H1 (cell line): ENCODE results near the gene PSMD6. TPM values are rescaled to one million over a fixed set of nuclear protein-coding genes. Genes with fewer than 3 reads are reported as not detected.

ENCODE experiments used
- CTCF ChIA-PET: fragments of 300-600 bp; sonication (Branson Sonifier 250); formaldehyde crosslinking; loops from one replicate; lab custom pipeline; 2021; ENCODE audit not compliant: partially characterized antibody; lab: Charles Lee
- POLR2A ChIA-PET: fragments of 300-600 bp; sonication (Branson Sonifier 250); formaldehyde crosslinking; loops from one replicate; lab custom pipeline; 2021; ENCODE audit warnings: inconsistent platforms; ENCODE audit not compliant: partially characterized antibody; lab: Charles Lee
- DNase-seq, 2 experiments: peaks; one replicate each; pipeline versions ENCODE4 v3.0.0 to v3.0.0-alpha.2; 2010 to 2022; ENCODE audit warnings: low spot score in 2 of 2, low read depth in 1 of 2, mixed read lengths in 1 of 2
- FAIRE-seq: peaks from 2 replicates; lab custom pipeline; 2011; peaks lifted over from hg19 to GRCh38; lab: Jason Lieb, UNC
- H2AFZ ChIP-seq: 2 replicates; pipeline ENCODE4 v1.8.1; 2012; ENCODE audit warnings: low read length, inconsistent platforms
- H2AK5ac ChIP-seq: 2 replicates; pipeline ENCODE4 v1.6.1; 2013; ENCODE audit warnings: low read depth, low read length
- H2BK120ac ChIP-seq: replicated peaks from 2 replicates; pipeline ENCODE3; 2013; ENCODE audit warnings: low read depth, low read length, inconsistent platforms
- H2BK12ac ChIP-seq: 2 replicates; pipeline ENCODE4 v1.6.1; 2013; ENCODE audit warnings: low read depth, low read length
- H2BK15ac ChIP-seq: 2 replicates; pipeline ENCODE4 v1.6.1; 2013; ENCODE audit warnings: low read length
- H2BK20ac ChIP-seq: 2 replicates; pipeline ENCODE4 v1.6.1; 2013; ENCODE audit warnings: low read length
- H2BK5ac ChIP-seq: 2 replicates; pipeline ENCODE4 v1.6.1; 2013; ENCODE audit warnings: low read depth, low read length
- H3K14ac ChIP-seq: 2 replicates; pipeline ENCODE4 v1.6.1; 2013; ENCODE audit warnings: inconsistent platforms; ENCODE audit not compliant: insufficient read length
- H3K18ac ChIP-seq: 2 replicates; pipeline ENCODE4 v1.6.1; 2013; ENCODE audit warnings: low read length; ENCODE audit errors: extremely low read depth
- H3K23ac ChIP-seq: 2 replicates; pipeline ENCODE4 v1.6.1; 2013; ENCODE audit warnings: inconsistent platforms; ENCODE audit not compliant: insufficient read length
- H3K23me2 ChIP-seq: 2 replicates; pipeline ENCODE4 v1.6.1; 2013; ENCODE audit warnings: low read depth, low read length
- H3K27ac ChIP-seq: 2 replicates; pipeline ENCODE4 v1.6.1; 2011; ENCODE audit warnings: low read depth, low read length, inconsistent platforms
- H3K27me3 ChIP-seq, 4 experiments: replicated peaks in 1 of 4; 1 replicate in 1 of 4; 2 replicates in 3 of 4; pipeline versions ENCODE4 v1.6.1 to v1.8.1; 2011 to 2013; ENCODE audit warnings: low read length in 3 of 4, mild to moderate bottlenecking in 3 of 4, inconsistent platforms in 2 of 4, mixed read lengths in 2 of 4, moderate library complexity in 1 of 4; ENCODE audit not compliant: control insufficient read depth in 3 of 4, insufficient read depth in 3 of 4; ENCODE audit errors: extremely low read depth in 1 of 4
- H3K36me3 ChIP-seq, 4 experiments: 2 replicates each; pipeline versions ENCODE4 v1.6.1 to v1.8.1; 2011 to 2013; ENCODE audit warnings: mild to moderate bottlenecking in 4 of 4, low read length in 3 of 4, moderate library complexity in 2 of 4, control low read depth in 1 of 4, inconsistent platforms in 1 of 4; ENCODE audit not compliant: insufficient read depth in 4 of 4, control insufficient read depth in 2 of 4
- H3K4ac ChIP-seq: replicated peaks from 2 replicates; pipeline ENCODE3; 2013; ENCODE audit warnings: low read length, low read depth, mixed read lengths, inconsistent platforms; ENCODE audit not compliant: insufficient read length
- H3K4me1 ChIP-seq, 4 experiments: replicated peaks in 1 of 4; 1 replicate in 1 of 4; 2 replicates in 3 of 4; pipeline versions ENCODE4 v1.6.1 to v1.8.1; 2011 to 2013; ENCODE audit warnings: low read length in 3 of 4, inconsistent platforms in 2 of 4, mixed read lengths in 1 of 4; ENCODE audit not compliant: insufficient read depth in 4 of 4, control insufficient read depth in 3 of 4
- H3K4me2 ChIP-seq, 2 experiments: 2 replicates each; pipeline versions ENCODE4 v1.6.1 to v1.8.1; 2011 to 2013; ENCODE audit warnings: low read depth in 2 of 2, low read length in 2 of 2, control low read depth in 1 of 2, inconsistent platforms in 1 of 2, mild to moderate bottlenecking in 1 of 2; ENCODE audit not compliant: insufficient read depth in 1 of 2
- H3K4me3 ChIP-seq, 4 experiments: fragments of 200-600, 300-600 bp in 1 of 4; sonication (generic), shearing (Covaris generic), sonication (Bioruptor Twin) in 1 of 4; 2 replicates each; pipeline versions ENCODE4 v1.5.1 to v1.8.1; 2011 to 2016; ENCODE audit warnings: low read length in 4 of 4, low read depth in 3 of 4, control low read depth in 2 of 4, inconsistent platforms in 2 of 4, mild to moderate bottlenecking in 2 of 4, mixed read lengths in 1 of 4, moderate library complexity in 1 of 4; ENCODE audit not compliant: insufficient read depth in 2 of 4; ENCODE audit errors: extremely low read depth in 1 of 4
- H3K56ac ChIP-seq: replicated peaks from 2 replicates; pipeline ENCODE3; 2013; ENCODE audit warnings: low read depth, mild to moderate bottlenecking, mixed read lengths, low read length, inconsistent platforms; ENCODE audit not compliant: insufficient read length
- H3K79me1 ChIP-seq: 2 replicates; pipeline ENCODE4 v1.6.1; 2013; ENCODE audit warnings: low read depth, low read length, control low read depth
- H3K79me2 ChIP-seq, 2 experiments: 2 replicates each; pipeline versions ENCODE4 v1.6.1 to v1.8.1; 2012 to 2013; ENCODE audit warnings: low read length in 2 of 2, mild to moderate bottlenecking in 2 of 2, inconsistent platforms in 1 of 2; ENCODE audit not compliant: insufficient read depth in 2 of 2, control insufficient read depth in 1 of 2
- H3K9ac ChIP-seq, 4 experiments: replicated peaks in 1 of 4; 1 replicate in 1 of 4; 2 replicates in 3 of 4; pipeline versions ENCODE4 v1.6.1 to v1.8.1; 2011 to 2013; ENCODE audit warnings: low read depth in 3 of 4, low read length in 3 of 4, control low read depth in 2 of 4, mild to moderate bottlenecking in 2 of 4, moderate library complexity in 2 of 4, inconsistent platforms in 1 of 4; ENCODE audit errors: extremely low read depth in 1 of 4
- H3K9me3 ChIP-seq, 2 experiments: 2 replicates each; pipeline versions ENCODE4 v1.6.1 to v1.8.1; 2012 to 2013; ENCODE audit warnings: mild to moderate bottlenecking in 2 of 2, moderate library complexity in 2 of 2, control low read depth in 1 of 2, inconsistent platforms in 1 of 2, low read depth in 1 of 2, low read length in 1 of 2, mixed read lengths in 1 of 2; ENCODE audit not compliant: insufficient read depth in 2 of 2
- H4K20me1 ChIP-seq, 2 experiments: replicated peaks in 1 of 2; 2 replicates each; pipeline versions ENCODE3 to v1.8.1; 2011 to 2013; ENCODE audit warnings: inconsistent platforms in 2 of 2, low read length in 2 of 2, mild to moderate bottlenecking in 1 of 2; ENCODE audit not compliant: insufficient read depth in 2 of 2, control insufficient read depth in 1 of 2
- H4K5ac ChIP-seq: 2 replicates; pipeline ENCODE4 v1.6.1; 2013; ENCODE audit warnings: low read length, low read depth, mixed read lengths, inconsistent platforms; ENCODE audit not compliant: insufficient read length
- H4K8ac ChIP-seq: 2 replicates; pipeline ENCODE4 v1.8.0; 2013; ENCODE audit warnings: mild to moderate bottlenecking, moderate library complexity, low read length, inconsistent platforms; ENCODE audit not compliant: insufficient read depth; ENCODE audit errors: extremely low read depth
- H4K91ac ChIP-seq: replicated peaks from 2 replicates; pipeline ENCODE3; 2013; ENCODE audit warnings: low read length, mixed read lengths, inconsistent platforms; ENCODE audit not compliant: insufficient read length
- CTBP2 ChIP-seq: IDR thresholded peaks from 2 replicates; pipeline ENCODE4 v1.7.0; 2011; ENCODE audit warnings: borderline replicate concordance, mild to moderate bottlenecking, moderate library complexity, mixed read lengths, low read length; ENCODE audit not compliant: insufficient read depth, insufficient read length
- NRF1 ChIP-seq: IDR thresholded peaks from 2 replicates; pipeline ENCODE4 v1.6.1; 2011; ENCODE audit warnings: mild to moderate bottlenecking, low read depth, low read length, improper control_type of control experiment
- POLR2A ChIP-seq, 2 experiments: IDR thresholded peaks; 1 replicate in 1 of 2; 2 replicates in 1 of 2; pipeline ENCODE4 v1.6.1; 2011; ENCODE audit warnings: low read depth in 2 of 2, low read length in 2 of 2, mild to moderate bottlenecking in 2 of 2; ENCODE audit errors: control extremely low read depth in 1 of 2
- RNF2 ChIP-seq: fragments of 200-900, 300-1000 bp; sonication (generic); IDR thresholded peaks from 2 replicates; pipeline ENCODE4 v1.7.1; 2016; ENCODE audit warnings: borderline replicate concordance, low read depth, mild to moderate bottlenecking, antibody characterized with exemption, low read length; ENCODE audit not compliant: poor library complexity, severe bottlenecking; ENCODE audit errors: missing control alignments
- TEAD4 ChIP-seq: IDR thresholded peaks from 2 replicates; pipeline ENCODE4 v1.6.1; 2012; ENCODE audit warnings: low read depth, low read length, inconsistent platforms, mixed read lengths
- WGBS, 2 experiments: shearing (Covaris generic) in 1 of 2; methylation state at CpG; one replicate each; pipeline versions ENCODE4 v1.1.6 to v1.1.7; 2013 to 2015; ENCODE audit warnings: low lambda C conversion rate in 2 of 2, mixed read lengths in 2 of 2, inconsistent platforms in 1 of 2, low coverage in 1 of 2, missing lambda C conversion rate in 1 of 2; ENCODE audit not compliant: insufficient replicate concordance in 2 of 2, insufficient coverage in 1 of 2, insufficient read length in 1 of 2; ENCODE audit errors: extremely low coverage in 1 of 2, missing lambda C conversion rate in 1 of 2; 5-methylcytosine and 5-hydroxymethylcytosine counted together
- polyA plus RNA-seq, 7 experiments: library from polyadenylated mRNA; depleted of rRNA in 3 of 7; stranded (reverse) in 5 of 7; unstranded in 2 of 7; fragments of >200 nt in 5 of 7; fragments of 200-250 nt in 2 of 7; gene quantifications; 1 replicate in 5 of 7; 2 replicates in 1 of 7; 4 replicates in 1 of 7; pipeline versions ENCODE4 v1.2.1 to v1.2.3, GENCODE V29; 2011 to 2013; ENCODE audit warnings: missing spikeins in 2 of 7, mixed read lengths in 2 of 7
- total RNA-seq: library from RNA; stranded (reverse); fragmentation: NEBNext Ultra II Directional; extraction: Animal tissue kit (Norgen Biotek cat#: 25700); gene quantifications from 2 replicates; pipeline ENCODE4 v1.2.1, GENCODE V29; 2021

Gene PSMD6
- total and polyA plus RNA-seq, 2 of the 8 experiments (the other 6 are each of a cell fraction or from before 2014, with no cell fraction given), result 43.7 to 104 TPM

- Histone ChIP-seq H3K36me3 (no peaks in the 10 kb centered on the region), H4K8ac (no peak overlapping the region), H3K79me2 (no peaks in the 10 kb centered on the region), H3K27me3 (no peaks in the 10 kb centered on the region; a peak in 1 of 7 replicates), H2AFZ (no peak overlapping the region), H3K79me1 (no peaks in the 10 kb centered on the region), H3K4me2 (no peak overlapping the region), H3K4me1 (peaks cover 0 to 6% (median 3%) of the 10 kb centered on the region in 4 experiments; a peak in 6 of 7 replicates), H3K27ac (no peak overlapping the region), H4K20me1 (no peaks in the 10 kb centered on the region), H2BK12ac (no peak overlapping the region), H3K9me3 (no peaks in the 10 kb centered on the region)
- no peak for FAIRE-seq
- CTCF ChIA-PET, result interaction anchor here (1.1 kb wide), 1 partner anchor 11 kb away, joined by 3 read pairs; no protein-coding TSS in a partner anchor
- TF ChIP-seq CTBP2 (no peak), POLR2A (IDR thresholded peaks at IDR 0.05; ENCODE audit: control extremely low read depth in 1 of 2, low read depth in 2 of 2, low read length in 2 of 2) (no peak), NRF1 (no peak), TEAD4 (no peak), RNF2 (no peak)
- TF ChIP-seq, all 59 proteins: peak for 0
- H2BK20ac ChIP-seq, result no peak overlapping the region
- no peak overlapping the region for H3K9ac ChIP-seq
- H2BK5ac ChIP-seq, result no peak overlapping the region
- H4K5ac ChIP-seq, result no peak overlapping the region
- H2BK15ac ChIP-seq, result no peak overlapping the region
- no peak overlapping the region for H3K4me3 ChIP-seq
- H3K23ac ChIP-seq, result no peak overlapping the region
- H4K91ac ChIP-seq, result no peak overlapping the region
- no peak for DNase-seq
- no peak overlapping the region for H3K4ac ChIP-seq
- H3K56ac ChIP-seq, result no peak overlapping the region
- POLR2A ChIA-PET, result no interaction called here
- no peak overlapping the region for H2AK5ac ChIP-seq
- 88% methylated on average over 10 of the region's 10 CpGs; no CpG with 5 or more reads in 1 of the 2 experiments for WGBS, 2 experiments
- no peak overlapping the region for H3K18ac ChIP-seq
- H2BK120ac ChIP-seq, result no peak overlapping the region
- no peak overlapping the region for H3K14ac ChIP-seq
- H3K23me2 ChIP-seq, result no peaks in the 10 kb centered on the region; the same call in 1 of the 2 replicates
These were observed 44.4 kb upstream of the PSMD6 start for GRCh38 chr3:64067506-64068346.
